Measurements from ENCODE around the gene STAG2. TPM values are rescaled to one million over a fixed set of nuclear protein-coding genes. Genes with fewer than 3 reads are reported as not detected.

Gene STAG2
- total RNA-seq, 4 donors from 2014 or later: 79.2 to 131 (median 88.3) TPM

DNA sequence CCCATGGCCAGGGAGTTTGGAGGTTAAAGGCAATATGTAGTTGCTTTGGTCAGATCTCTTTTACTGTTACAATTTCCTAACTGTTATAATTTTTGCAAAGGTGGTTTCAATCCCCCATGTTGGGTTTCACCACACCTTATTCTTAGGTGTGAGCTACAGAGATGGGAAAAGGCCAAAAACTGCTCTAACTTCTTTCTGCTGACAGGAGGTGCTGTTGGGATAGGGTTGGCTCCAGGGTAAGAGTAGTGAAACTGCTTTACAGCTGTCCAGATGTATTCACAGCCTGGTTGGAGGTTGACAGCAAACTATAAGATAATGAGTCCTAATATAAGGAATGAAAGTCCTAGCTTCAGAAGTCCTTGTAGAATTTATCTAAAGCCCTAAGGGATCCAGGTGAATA is 189.7 kb downstream of the STAG2 start:
- no peak for TF ChIP-seq POLR2AphosphoS5 (IDR thresholded peaks at IDR 0.05)
- no peak for TF ChIP-seq POLR2A (IDR thresholded peaks at IDR 0.05)
- TF ChIP-seq EP300 (IDR thresholded peaks at IDR 0.05): no peak
- TF ChIP-seq, protein P1, sequence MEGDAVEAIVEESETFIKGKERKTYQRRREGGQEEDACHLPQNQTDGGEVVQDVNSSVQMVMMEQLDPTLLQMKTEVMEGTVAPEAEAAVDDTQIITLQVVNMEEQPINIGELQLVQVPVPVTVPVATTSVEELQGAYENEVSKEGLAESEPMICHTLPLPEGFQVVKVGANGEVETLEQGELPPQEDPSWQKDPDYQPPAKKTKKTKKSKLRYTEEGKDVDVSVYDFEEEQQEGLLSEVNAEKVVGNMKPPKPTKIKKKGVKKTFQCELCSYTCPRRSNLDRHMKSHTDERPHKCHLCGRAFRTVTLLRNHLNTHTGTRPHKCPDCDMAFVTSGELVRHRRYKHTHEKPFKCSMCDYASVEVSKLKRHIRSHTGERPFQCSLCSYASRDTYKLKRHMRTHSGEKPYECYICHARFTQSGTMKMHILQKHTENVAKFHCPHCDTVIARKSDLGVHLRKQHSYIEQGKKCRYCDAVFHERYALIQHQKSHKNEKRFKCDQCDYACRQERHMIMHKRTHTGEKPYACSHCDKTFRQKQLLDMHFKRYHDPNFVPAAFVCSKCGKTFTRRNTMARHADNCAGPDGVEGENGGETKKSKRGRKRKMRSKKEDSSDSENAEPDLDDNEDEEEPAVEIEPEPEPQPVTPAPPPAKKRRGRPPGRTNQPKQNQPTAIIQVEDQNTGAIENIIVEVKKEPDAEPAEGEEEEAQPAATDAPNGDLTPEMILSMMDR (IDR thresholded peaks at IDR 0.05): no peak
- H3K9me3 ChIP-seq: no peaks in the 10 kb centered on the region
- no peak overlapping the region for H3K27ac ChIP-seq
- H3K4me3 ChIP-seq: no peak overlapping the region
- ATAC-seq: no peak
- no peaks in the 10 kb centered on the region for H3K4me1 ChIP-seq
- H3K36me3 ChIP-seq: no peaks in the 10 kb centered on the region
- H3K27me3 ChIP-seq: no peaks in the 10 kb centered on the region

Other genes with a start within 250 kb of the STAG2 start
- gene THOC2, start 228.7 kb upstream of the STAG2 start, total RNA-seq: 100 to 1,000 TPM in 3 of 4 donors, 10 to 100 TPM in 1; 84.5 to 139 (median 123) TPM
- gene XIAP, start 101.7 kb upstream of the STAG2 start, total RNA-seq: 10 to 100 TPM; 34.5 to 50.4 (median 42.9) TPM